HG03571 (cell line): ENCODE data around the gene OR52E8.

Source experiments
- ATAC-seq: cut with Tn5 transposase; IDR thresholded peaks from one replicate; pipeline ENCODE4 v1.9.1; 2021; ENCODE audit not compliant: unreplicated experiment

OR52E8 gene

GRCh38 chr11:5808500-5809121, 48.9 kb downstream of the OR52E8 start, which contains the start of gene OR52N2:
OR52N2 (plus strand) TSS chr11:5808924; CDS start chr11:5820336, 11,412 bp downstream.
- ATAC-seq: peak; percentile 93

DNA sequence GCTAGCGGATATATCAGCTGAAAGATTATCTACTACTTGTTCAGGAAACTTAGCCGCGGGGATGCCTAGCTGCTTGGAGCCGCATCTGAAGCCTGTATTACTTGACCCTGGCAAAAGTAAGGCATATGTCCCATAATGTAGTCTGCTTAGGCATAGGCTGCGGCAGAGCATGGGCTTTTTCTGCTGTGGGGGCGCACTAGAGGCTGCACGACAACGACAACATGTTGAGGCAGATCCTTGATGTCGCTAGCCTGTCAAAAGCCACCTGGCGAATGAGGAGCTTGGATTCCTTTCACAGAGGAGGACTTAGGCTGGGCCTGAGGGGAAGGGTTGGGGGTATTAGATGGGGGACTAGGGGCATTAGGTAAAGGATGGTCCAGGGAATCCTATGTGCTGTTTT, 49.9 kb downstream of the OR52E8 start:
- ATAC-seq: no peak
